Astrocyte (in vitro differentiated cells and primary cell): ENCODE measurements around the gene CADPS. TPM values are rescaled to one million over a fixed set of nuclear protein-coding genes. Genes with fewer than 3 reads are reported as not detected.
A peak's percentile ranks its signal among the peaks of the same experiment; 100 is the strongest.

Experiments used
- DNase-seq: peaks from one replicate; pipeline ENCODE4 v3.0.0-alpha.2; 2010; ENCODE audit warnings: low read depth
- FAIRE-seq: peaks from 2 replicates; lab custom pipeline; 2011; peaks lifted over from hg19 to GRCh38; lab: Jason Lieb, UNC
- H2AFZ ChIP-seq: 2 replicates; pipeline ENCODE4 v1.6.0; 2012; ENCODE audit warnings: low read depth, low read length, inconsistent platforms
- H3K27ac ChIP-seq: 2 replicates; pipeline ENCODE4 v1.5.1; 2011; ENCODE audit warnings: low read depth, low read length, inconsistent platforms
- H3K27me3 ChIP-seq: 2 replicates; pipeline ENCODE4 v1.6.0; 2011; ENCODE audit warnings: low read length, inconsistent platforms; ENCODE audit not compliant: insufficient read depth
- H3K36me3 ChIP-seq: 2 replicates; pipeline ENCODE4 v1.5.1; 2011; ENCODE audit warnings: low read length, inconsistent platforms; ENCODE audit not compliant: insufficient read depth
- H3K4me1 ChIP-seq: 2 replicates; pipeline ENCODE4 v1.5.1; 2011; ENCODE audit warnings: low read length, inconsistent platforms; ENCODE audit not compliant: insufficient read depth
- H3K4me2 ChIP-seq: 2 replicates; pipeline ENCODE4 v1.6.0; 2012; ENCODE audit warnings: low read length, inconsistent platforms
- H3K4me3 ChIP-seq: 2 replicates; pipeline ENCODE4 v1.5.1; 2011; ENCODE audit warnings: low read depth, mild to moderate bottlenecking, low read length, inconsistent platforms; ENCODE audit not compliant: insufficient read depth
- H3K79me2 ChIP-seq: 2 replicates; pipeline ENCODE4 v1.6.0; 2012; ENCODE audit warnings: mild to moderate bottlenecking, low read length, inconsistent platforms; ENCODE audit not compliant: insufficient read depth
- H3K9ac ChIP-seq: 2 replicates; pipeline ENCODE4 v1.6.0; 2012; ENCODE audit warnings: mild to moderate bottlenecking, low read length, inconsistent platforms
- H3K9me3 ChIP-seq: 2 replicates; pipeline ENCODE4 v1.5.1; 2012; ENCODE audit warnings: low read depth, mild to moderate bottlenecking, low read length, inconsistent platforms; ENCODE audit not compliant: insufficient read depth
- H4K20me1 ChIP-seq: 2 replicates; pipeline ENCODE4 v1.6.0; 2012; ENCODE audit warnings: low read length, inconsistent platforms; ENCODE audit not compliant: insufficient read depth
- H3K27ac Mint-ChIP-seq: one replicate; pipeline ENCODE4 v1.8.0; 2021; ENCODE audit warnings: mild to moderate bottlenecking, mixed read lengths; ENCODE audit not compliant: unreplicated experiment
- H3K27me3 Mint-ChIP-seq: one replicate; pipeline ENCODE4 v1.8.0; 2021; ENCODE audit warnings: low read depth, mixed read lengths; ENCODE audit not compliant: unreplicated experiment
- H3K36me3 Mint-ChIP-seq: one replicate; pipeline ENCODE4 v1.8.0; 2021; ENCODE audit warnings: low read depth, mixed read lengths; ENCODE audit not compliant: unreplicated experiment
- H3K4me1 Mint-ChIP-seq: one replicate; pipeline ENCODE4 v1.8.0; 2021; ENCODE audit warnings: low read depth, mixed read lengths; ENCODE audit not compliant: unreplicated experiment
- H3K4me3 Mint-ChIP-seq: one replicate; pipeline ENCODE4 v1.8.0; 2021; ENCODE audit warnings: mild to moderate bottlenecking, moderate library complexity, mixed read lengths; ENCODE audit not compliant: unreplicated experiment
- H3K9me3 Mint-ChIP-seq: one replicate; pipeline ENCODE4 v1.8.0; 2021; ENCODE audit warnings: mild to moderate bottlenecking, mixed read lengths; ENCODE audit not compliant: unreplicated experiment
- EZH2 ChIP-seq: IDR thresholded peaks from 2 replicates; pipeline ENCODE4 v1.6.1; 2012; ENCODE audit warnings: mild to moderate bottlenecking, low read length, inconsistent platforms; ENCODE audit not compliant: insufficient read depth
- total RNA-seq: library from RNA; stranded (reverse); gene quantifications from 2 replicates; pipeline ENCODE4 v1.2.1, GENCODE V29; 2021
- TF ChIP-seq, protein P1 (sequence below): IDR thresholded peaks from 2 replicates; pipeline ENCODE4 v1.5.1; 2011; ENCODE audit warnings: low read depth, mild to moderate bottlenecking, inconsistent platforms, low read length, moderate library complexity; ENCODE audit not compliant: insufficient read depth

The CADPS gene
- total RNA-seq, 1 donor from 2014 or later: 5.4 TPM

DNA sequence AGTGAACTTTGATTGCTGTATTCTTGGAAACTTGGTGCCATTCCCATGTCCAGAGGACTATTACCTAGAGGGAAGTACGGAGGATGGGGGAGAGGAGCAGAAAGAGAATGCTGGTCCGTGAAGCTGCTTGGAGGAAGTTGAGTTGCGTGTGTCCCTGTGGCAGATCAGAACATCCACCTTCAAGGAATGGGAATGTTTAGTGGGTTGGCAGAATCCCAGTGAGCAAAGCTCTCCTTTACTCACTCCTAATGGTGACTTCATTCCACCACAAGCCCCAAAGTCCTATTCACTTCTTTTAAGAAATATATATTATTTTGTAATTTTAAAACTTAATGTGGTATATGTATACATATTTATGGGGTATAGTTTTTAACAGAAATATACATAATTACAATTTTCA, 254.0 kb downstream of the CADPS start:
- no peaks in the 10 kb centered on the region for H3K36me3 ChIP-seq
- TF ChIP-seq, protein P1, sequence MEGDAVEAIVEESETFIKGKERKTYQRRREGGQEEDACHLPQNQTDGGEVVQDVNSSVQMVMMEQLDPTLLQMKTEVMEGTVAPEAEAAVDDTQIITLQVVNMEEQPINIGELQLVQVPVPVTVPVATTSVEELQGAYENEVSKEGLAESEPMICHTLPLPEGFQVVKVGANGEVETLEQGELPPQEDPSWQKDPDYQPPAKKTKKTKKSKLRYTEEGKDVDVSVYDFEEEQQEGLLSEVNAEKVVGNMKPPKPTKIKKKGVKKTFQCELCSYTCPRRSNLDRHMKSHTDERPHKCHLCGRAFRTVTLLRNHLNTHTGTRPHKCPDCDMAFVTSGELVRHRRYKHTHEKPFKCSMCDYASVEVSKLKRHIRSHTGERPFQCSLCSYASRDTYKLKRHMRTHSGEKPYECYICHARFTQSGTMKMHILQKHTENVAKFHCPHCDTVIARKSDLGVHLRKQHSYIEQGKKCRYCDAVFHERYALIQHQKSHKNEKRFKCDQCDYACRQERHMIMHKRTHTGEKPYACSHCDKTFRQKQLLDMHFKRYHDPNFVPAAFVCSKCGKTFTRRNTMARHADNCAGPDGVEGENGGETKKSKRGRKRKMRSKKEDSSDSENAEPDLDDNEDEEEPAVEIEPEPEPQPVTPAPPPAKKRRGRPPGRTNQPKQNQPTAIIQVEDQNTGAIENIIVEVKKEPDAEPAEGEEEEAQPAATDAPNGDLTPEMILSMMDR: no peak
- no peak for TF ChIP-seq EZH2
- H3K79me2 ChIP-seq: no peaks in the 10 kb centered on the region
- no peak overlapping the region for H3K4me3 ChIP-seq
- Mint-ChIP-seq H3K9me3 (peaks cover 2% of the 10 kb centered on the region), H3K27me3 (peaks cover 8% of the 10 kb centered on the region), H3K4me3 (no peak overlapping the region), H3K36me3 (no peaks in the 10 kb centered on the region), H3K27ac (no peak overlapping the region), H3K4me1 (no peaks in the 10 kb centered on the region)
- FAIRE-seq (no peak), DNase-seq (no peak)
- no peaks in the 10 kb centered on the region for H4K20me1 ChIP-seq
- H3K27ac ChIP-seq: no peak overlapping the region
- no peak overlapping the region for H3K4me2 ChIP-seq
- no peaks in the 10 kb centered on the region for H3K4me1 ChIP-seq
- no peak overlapping the region for H2AFZ ChIP-seq
- no peaks in the 10 kb centered on the region for H3K9me3 ChIP-seq
- no peaks in the 10 kb centered on the region for H3K27me3 ChIP-seq
- H3K9ac ChIP-seq: no peak overlapping the region

DNA sequence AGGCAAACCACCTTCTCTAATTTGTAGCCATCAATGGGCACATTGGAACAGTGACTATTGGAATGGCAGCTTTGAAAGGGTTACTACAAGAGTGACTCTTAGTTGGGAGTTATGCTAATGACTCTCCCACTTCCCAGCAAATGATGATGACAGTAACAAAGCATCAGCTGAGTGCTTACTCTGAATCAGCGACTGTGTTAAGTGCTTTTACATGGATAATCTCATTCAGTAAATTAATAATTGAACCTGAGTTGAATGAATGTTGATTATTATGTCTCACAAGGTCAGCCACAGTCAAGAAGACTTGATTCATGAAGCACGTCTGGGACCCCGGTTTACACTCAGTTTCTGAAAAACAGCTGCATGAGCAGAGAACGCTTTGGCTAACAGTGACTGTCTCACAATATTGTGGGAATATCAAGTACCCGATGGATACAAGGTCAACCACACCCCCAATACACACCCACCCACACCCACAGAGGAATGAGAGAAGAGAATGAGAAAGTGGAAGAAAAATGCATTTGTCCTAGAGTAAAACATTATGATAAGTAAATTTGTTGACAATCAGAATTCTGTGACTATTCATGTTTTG, 259.9 kb downstream of the CADPS start:
- H3K36me3 ChIP-seq: no peaks in the 10 kb centered on the region
- Mint-ChIP-seq H3K27me3 (peaks cover 6% of the 10 kb centered on the region), H3K9me3 (peaks cover 2% of the 10 kb centered on the region), H3K27ac (no peak overlapping the region), H3K4me3 (no peak overlapping the region), H3K4me1 (peaks cover 27% of the 10 kb centered on the region), H3K36me3 (no peaks in the 10 kb centered on the region)
- H3K9me3 ChIP-seq: no peaks in the 10 kb centered on the region
- peak overlapping the region; percentile 6 for H3K4me2 ChIP-seq
- H3K4me1 ChIP-seq: peaks cover 17% of the 10 kb centered on the region
- no peak for TF ChIP-seq EZH2
- TF ChIP-seq, protein P1: no peak
- H4K20me1 ChIP-seq: no peaks in the 10 kb centered on the region
- no peak overlapping the region for H2AFZ ChIP-seq
- H3K9ac ChIP-seq: no peak overlapping the region
- peak; percentile 66 for DNase-seq
- H3K27me3 ChIP-seq: no peaks in the 10 kb centered on the region
- no peak overlapping the region for H3K27ac ChIP-seq
- H3K4me3 ChIP-seq: no peak overlapping the region
- FAIRE-seq: no peak
- no peaks in the 10 kb centered on the region for H3K79me2 ChIP-seq

DNA sequence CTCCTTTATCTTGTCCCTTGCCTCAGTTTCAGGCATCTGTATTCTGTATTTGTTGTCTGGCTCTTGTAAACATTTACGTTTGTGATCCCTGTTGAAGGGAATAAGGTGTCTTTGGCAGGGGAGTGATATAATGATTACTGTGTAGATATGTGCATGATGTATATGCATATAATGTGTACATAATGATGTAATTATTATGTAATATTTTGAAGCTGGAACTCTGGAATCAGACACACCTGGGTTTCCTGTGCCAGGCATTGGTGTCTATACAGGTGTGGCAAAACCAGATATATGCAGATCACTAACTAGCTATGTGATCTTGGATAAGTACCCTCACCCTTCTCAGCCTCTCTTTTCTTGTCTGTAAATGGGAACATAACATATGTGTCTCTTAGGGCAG, 260.7 kb downstream of the CADPS start:
- FAIRE-seq: no peak
- H3K27ac Mint-ChIP-seq: no peak overlapping the region

More for the DNA sequence above, 260.7 kb downstream of the CADPS start:
- Mint-ChIP-seq H3K4me1 (peaks cover 27% of the 10 kb centered on the region), H3K4me3 (no peak overlapping the region), H3K36me3 (no peaks in the 10 kb centered on the region), H3K9me3 (peaks cover 2% of the 10 kb centered on the region), H3K27me3 (peaks cover 6% of the 10 kb centered on the region)
- TF ChIP-seq, protein P1: no peak
- TF ChIP-seq EZH2: no peak
- Histone ChIP-seq H3K4me2 (no peak overlapping the region), H3K9me3 (no peaks in the 10 kb centered on the region), H4K20me1 (no peaks in the 10 kb centered on the region), H2AFZ (no peak overlapping the region), H3K4me1 (peaks cover 17% of the 10 kb centered on the region), H3K36me3 (no peaks in the 10 kb centered on the region), H3K27me3 (no peaks in the 10 kb centered on the region), H3K27ac (no peak overlapping the region), H3K4me3 (no peak overlapping the region), H3K9ac (no peak overlapping the region), H3K79me2 (no peaks in the 10 kb centered on the region)
- no peak for DNase-seq
